Measurements from ENCODE around the gene ELP5. TPM values are rescaled to one million over a fixed set of nuclear protein-coding genes. Genes with fewer than 3 reads are reported as not detected.

The ELP5 gene
- polyA plus RNA-seq, 1 of the 3 experiments (the other 2 are of a cell fraction): 45.4 TPM

GRCh38 chr17:7224661-7225111 is 27.3 kb upstream of the ELP5 start:
- H2AFZ ChIP-seq (ENCODE audit: low read depth): no peak overlapping the region
- peaks cover 1% of the 10 kb centered on the region; the same call in 1 of the 2 replicates for H4K20me1 ChIP-seq (ENCODE audit: insufficient read depth)
- no peak overlapping the region for H3K27ac ChIP-seq (ENCODE audit: low read depth in 2 of 2, low read length in 1 of 2)
- CTCF ChIA-PET: interaction anchor here (2.3 to 3.5 kb wide), 2 partner anchors 10 to 72 kb away, joined by 8 to 15 read pairs; no protein-coding TSS in a partner anchor
- 81% methylated on average over 5 of the region's 15 CpGs for WGBS (ENCODE audit: low lambda C conversion rate)
- peaks cover 24% of the 10 kb centered on the region for H3K79me2 ChIP-seq (ENCODE audit: insufficient read depth)
- peaks cover 0 to 19% of the 10 kb centered on the region in 2 experiments; a peak in 2 of 4 replicates for H3K4me1 ChIP-seq (ENCODE audit: control insufficient read depth in 1 of 2, insufficient read depth in 2 of 2, low read depth in 1 of 2, low read length in 1 of 2)
- H3K9me3 ChIP-seq: no peaks in the 10 kb centered on the region
- no peak overlapping the region for H3K9ac ChIP-seq
- peaks cover 32% of the 10 kb centered on the region for H3F3A ChIP-seq (replicated peaks; ENCODE audit: insufficient read depth)
- no peaks in the 10 kb centered on the region for H3K9me2 ChIP-seq
- H3K4me3 ChIP-seq (ENCODE audit: low read depth in 2 of 2, low read length in 1 of 2): no peak overlapping the region
- H3K36me3 ChIP-seq (replicated peaks in 1 of 2; ENCODE audit: control insufficient read depth in 1 of 2, insufficient read depth in 2 of 2, low read length in 1 of 2): peaks cover 44 to 73% of the 10 kb centered on the region in 2 experiments
- H3K4me2 ChIP-seq: no peak overlapping the region
- TF ChIP-seq YY1 (IDR thresholded peaks at IDR 0.05; ENCODE audit: low read depth) (no peak), RAD21 (IDR thresholded peaks at IDR 0.05; ENCODE audit: low read length) (no peak), FOSL2 (IDR thresholded peaks at IDR 0.05; ENCODE audit: borderline replicate concordance, low read depth) (no peak), ZBTB33 (IDR thresholded peaks at IDR 0.05; ENCODE audit: borderline replicate concordance, low read depth) (no peak), USF2 (IDR thresholded peaks at IDR 0.05; ENCODE audit: borderline replicate concordance, low read depth, low read length) (no peak), SIN3A (IDR thresholded peaks at IDR 0.05; ENCODE audit: borderline replicate concordance, low read depth, low read length) (no peak), MXI1 (IDR thresholded peaks at IDR 0.05; ENCODE audit: low read depth, low read length) (no peak), JUND (IDR thresholded peaks at IDR 0.05) (no peak), FOXJ3 (CRISPR knock-in tag; IDR thresholded peaks at IDR 0.05) (no peak), RCOR1 (IDR thresholded peaks at IDR 0.05; ENCODE audit: low read length) (no peak), TEAD4 (IDR thresholded peaks at IDR 0.05; ENCODE audit: borderline replicate concordance, insufficient read depth) (no peak), TAF1 (IDR thresholded peaks at IDR 0.05; ENCODE audit: borderline replicate concordance, low read depth, low read length) (no peak)
- TF ChIP-seq, protein P1, sequence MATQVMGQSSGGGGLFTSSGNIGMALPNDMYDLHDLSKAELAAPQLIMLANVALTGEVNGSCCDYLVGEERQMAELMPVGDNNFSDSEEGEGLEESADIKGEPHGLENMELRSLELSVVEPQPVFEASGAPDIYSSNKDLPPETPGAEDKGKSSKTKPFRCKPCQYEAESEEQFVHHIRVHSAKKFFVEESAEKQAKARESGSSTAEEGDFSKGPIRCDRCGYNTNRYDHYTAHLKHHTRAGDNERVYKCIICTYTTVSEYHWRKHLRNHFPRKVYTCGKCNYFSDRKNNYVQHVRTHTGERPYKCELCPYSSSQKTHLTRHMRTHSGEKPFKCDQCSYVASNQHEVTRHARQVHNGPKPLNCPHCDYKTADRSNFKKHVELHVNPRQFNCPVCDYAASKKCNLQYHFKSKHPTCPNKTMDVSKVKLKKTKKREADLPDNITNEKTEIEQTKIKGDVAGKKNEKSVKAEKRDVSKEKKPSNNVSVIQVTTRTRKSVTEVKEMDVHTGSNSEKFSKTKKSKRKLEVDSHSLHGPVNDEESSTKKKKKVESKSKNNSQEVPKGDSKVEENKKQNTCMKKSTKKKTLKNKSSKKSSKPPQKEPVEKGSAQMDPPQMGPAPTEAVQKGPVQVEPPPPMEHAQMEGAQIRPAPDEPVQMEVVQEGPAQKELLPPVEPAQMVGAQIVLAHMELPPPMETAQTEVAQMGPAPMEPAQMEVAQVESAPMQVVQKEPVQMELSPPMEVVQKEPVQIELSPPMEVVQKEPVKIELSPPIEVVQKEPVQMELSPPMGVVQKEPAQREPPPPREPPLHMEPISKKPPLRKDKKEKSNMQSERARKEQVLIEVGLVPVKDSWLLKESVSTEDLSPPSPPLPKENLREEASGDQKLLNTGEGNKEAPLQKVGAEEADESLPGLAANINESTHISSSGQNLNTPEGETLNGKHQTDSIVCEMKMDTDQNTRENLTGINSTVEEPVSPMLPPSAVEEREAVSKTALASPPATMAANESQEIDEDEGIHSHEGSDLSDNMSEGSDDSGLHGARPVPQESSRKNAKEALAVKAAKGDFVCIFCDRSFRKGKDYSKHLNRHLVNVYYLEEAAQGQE (IDR thresholded peaks at IDR 0.05; ENCODE audit: low read depth, low read length): no peak
- TF ChIP-seq, protein P2, sequence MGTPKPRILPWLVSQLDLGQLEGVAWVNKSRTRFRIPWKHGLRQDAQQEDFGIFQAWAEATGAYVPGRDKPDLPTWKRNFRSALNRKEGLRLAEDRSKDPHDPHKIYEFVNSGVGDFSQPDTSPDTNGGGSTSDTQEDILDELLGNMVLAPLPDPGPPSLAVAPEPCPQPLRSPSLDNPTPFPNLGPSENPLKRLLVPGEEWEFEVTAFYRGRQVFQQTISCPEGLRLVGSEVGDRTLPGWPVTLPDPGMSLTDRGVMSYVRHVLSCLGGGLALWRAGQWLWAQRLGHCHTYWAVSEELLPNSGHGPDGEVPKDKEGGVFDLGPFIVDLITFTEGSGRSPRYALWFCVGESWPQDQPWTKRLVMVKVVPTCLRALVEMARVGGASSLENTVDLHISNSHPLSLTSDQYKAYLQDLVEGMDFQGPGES (IDR thresholded peaks at IDR 0.05; ENCODE audit: low read depth, low read length): no peak
- POLR2A ChIA-PET: interaction anchor here (1.4 to 4.9 kb wide), 3 partner anchors 10 to 179 kb away, joined by 3 to 27 read pairs (median 6); partner anchors contain the start of gene DVL2
- H3K27me3 ChIP-seq (ENCODE audit: insufficient read depth): no peaks in the 10 kb centered on the region
- DNase-seq: no peak

All from SK-N-SH (cell line).